HG02588 (cell line): ENCODE results near the gene ZFHX3.
"Not testable (repeated sequence)": the region's sequence is repeated elsewhere in the genome, so short reads cannot be mapped to it uniquely, and the experiment has no call there.

Source experiments
- ATAC-seq: cut with Tn5 transposase; IDR thresholded peaks from one replicate; pipeline ENCODE4 v1.9.1; 2021; ENCODE audit warnings: mild to moderate bottlenecking, moderate library complexity; ENCODE audit not compliant: unreplicated experiment

Gene ZFHX3

GRCh38 chr16:73047536-73048291 is at the start of gene ZFHX3:
Gene ZFHX3, minus strand, starts transcription at chr16:73048128. Its CDS starts 87,983 bp downstream, at chr16:72960145.
- ATAC-seq, result peak; percentile 83

- ATAC-seq, result no peak
Observed at GRCh38 chr16:73096510-73096909, 48.6 kb upstream of the ZFHX3 start.

- no peak for ATAC-seq
Observed at GRCh38 chr16:73095885-73096421, 48.0 kb upstream of the ZFHX3 start.

- ATAC-seq, result no peak
Observed at GRCh38 chr16:73095142-73095820, 47.4 kb upstream of the ZFHX3 start.

GRCh38 chr16:73094371-73094770 is 46.4 kb upstream of the ZFHX3 start:
- ATAC-seq, result no peak

- ATAC-seq, result no peak
Observed at GRCh38 chr16:73093146-73094144, 45.5 kb upstream of the ZFHX3 start.

GRCh38 chr16:73092236-73092781 is 44.4 kb upstream of the ZFHX3 start:
- no peak for ATAC-seq

GRCh38 chr16:73091174-73091573 is 43.2 kb upstream of the ZFHX3 start:
- no peak for ATAC-seq

- no peak for ATAC-seq
Observed at GRCh38 chr16:73089420-73089819, 41.5 kb upstream of the ZFHX3 start.

GRCh38 chr16:73086108-73086507 is 38.2 kb upstream of the ZFHX3 start:
- no peak for ATAC-seq

- ATAC-seq, result no peak
Observed at GRCh38 chr16:73083271-73083670, 35.3 kb upstream of the ZFHX3 start.

- not testable (repeated sequence) for ATAC-seq
Observed at GRCh38 chr16:73082634-73083051, 34.7 kb upstream of the ZFHX3 start.

GRCh38 chr16:73080931-73081330 is 33.0 kb upstream of the ZFHX3 start:
- no peak for ATAC-seq

GRCh38 chr16:73076324-73076810 is 28.4 kb upstream of the ZFHX3 start:
- no peak for ATAC-seq

- ATAC-seq, result no peak
Observed at GRCh38 chr16:73074382-73074781, 26.5 kb upstream of the ZFHX3 start.

GRCh38 chr16:73072051-73072450 is 24.1 kb upstream of the ZFHX3 start:
- ATAC-seq, result not testable (repeated sequence)

GRCh38 chr16:73071131-73071940 is 23.4 kb upstream of the ZFHX3 start:
- no peak for ATAC-seq

- ATAC-seq, result no peak
Observed at GRCh38 chr16:73069581-73070262, 21.8 kb upstream of the ZFHX3 start.
